Measurements from ENCODE around the gene YARS1. TPM values are rescaled to one million over a fixed set of nuclear protein-coding genes. Genes with fewer than 3 reads are reported as not detected.

The YARS1 gene
- total and polyA plus RNA-seq, 2 of the 13 experiments (the other 11 are each of a cell fraction or from before 2014, with no cell fraction given): 50.1 to 113 TPM

GRCh38 chr1:32825181-32825580 is 8.0 kb upstream of the YARS1 start:
- no TSS peak for BruUV-seq (replicated peaks)
- CTCF ChIA-PET (ENCODE audit: low intra/inter-chr PET ratio, low total read pairs): no interaction called here
- H3K79me2 ChIP-seq (ENCODE audit: insufficient read depth, low read length): peaks cover 5% of the 10 kb centered on the region
- in situ Hi-C loops (cut with HindIII; ENCODE audit: extremely low pct_ligation_motif_present, low pct_unique_long_range_greater_than_20kb): loop anchor here (10.0 kb wide), 1 partner anchor 50 kb away; the partner anchor contains the start of gene FNDC5
- FAIRE-seq: no peak
- 89% methylated on average over 3 of the region's 3 CpGs for WGBS (ENCODE audit: low lambda C conversion rate)
- H3K4me1 ChIP-seq (ENCODE audit: insufficient read depth, low read length): no peaks in the 10 kb centered on the region
- no peak overlapping the region for H3K4me2 ChIP-seq (ENCODE audit: low read depth, low read length)
- no peak for ATAC-seq
- POLR2A ChIA-PET: no interaction called here
- H2AFZ ChIP-seq (ENCODE audit: low read length): no peak overlapping the region
- H3K9me3 ChIP-seq (ENCODE audit: low read length): no peaks in the 10 kb centered on the region
- no peak overlapping the region for H3K27ac ChIP-seq (ENCODE audit: extremely low read length, insufficient read depth, low read length)
- no peaks in the 10 kb centered on the region for H3K27me3 ChIP-seq (ENCODE audit: control insufficient read depth in 1 of 2, insufficient read depth in 2 of 2, low read length in 2 of 2)
- H3K4me3 ChIP-seq (replicated peaks in 1 of 3; ENCODE audit: insufficient read depth in 1 of 3, low read depth in 2 of 3, low read length in 3 of 3): no peak overlapping the region
- peaks cover 8 to 25% of the 10 kb centered on the region in 2 experiments for H3K36me3 ChIP-seq (replicated peaks in 1 of 2; ENCODE audit: control insufficient read depth in 1 of 2, insufficient read depth in 2 of 2, low read length in 2 of 2)
- intact Hi-C loops (cut with micrococcal nuclease; ENCODE audit: unreplicated experiment): no loop called here
- TF ChIP-seq ZNF234 (CRISPR knock-in tag; conservative IDR thresholded peaks at IDR 0.05): no peak
- TF ChIP-seq ZNF407 (CRISPR knock-in tag; IDR thresholded peaks at IDR 0.05; ENCODE audit: not compliant biosample characterization): no peak
- TF ChIP-seq HMGXB3 (CRISPR knock-in tag; IDR thresholded peaks at IDR 0.05; ENCODE audit: borderline replicate concordance): no peak
- TF ChIP-seq SAFB2 (CRISPR knock-in tag; IDR thresholded peaks at IDR 0.05; ENCODE audit: borderline replicate concordance, low read depth): no peak
- TF ChIP-seq ZNF160 (CRISPR knock-in tag; IDR thresholded peaks at IDR 0.05): no peak
- no peaks in the 10 kb centered on the region for H4K20me1 ChIP-seq (ENCODE audit: insufficient read depth, low read length)
- no peak overlapping the region for H3K9ac ChIP-seq (ENCODE audit: insufficient read depth, low read depth, low read length)
- DNase-seq (ENCODE audit: low spot score): no peak

Data from HepG2 (cell line).